DOHH2 (cell line): ENCODE measurements around the gene MYPN.

Source experiments
- CTCF ChIP-seq: fragments of 200-600 bp; sonication (generic); IDR thresholded peaks from one replicate; pipeline ENCODE4 v1.5.1; 2014; ENCODE audit warnings: antibody characterized with exemption, mild to moderate bottlenecking, low read depth, low read length; ENCODE audit not compliant: poor library complexity, severe bottlenecking
- EZH2phosphoT487 ChIP-seq: fragments of 200-600 bp; sonication (generic); IDR thresholded peaks from 2 replicates; pipeline ENCODE4 v1.6.1; 2017; ENCODE audit warnings: borderline replicate concordance, mild to moderate bottlenecking, antibody characterized with exemption, low read length, moderate library complexity, mixed read lengths

GRCh38 chr10:68202960-68203353 is 93.7 kb downstream of the MYPN start:
- no peak for TF ChIP-seq CTCF
- TF ChIP-seq EZH2phosphoT487 = no peak
